ENCODE measurements around the gene PAX7. TPM values are rescaled to one million over a fixed set of nuclear protein-coding genes. Genes with fewer than 3 reads are reported as not detected.

Gene PAX7
- total and polyA plus RNA-seq, 2 of the 4 experiments (the other 2 are of a cell fraction) = not detected

DNA sequence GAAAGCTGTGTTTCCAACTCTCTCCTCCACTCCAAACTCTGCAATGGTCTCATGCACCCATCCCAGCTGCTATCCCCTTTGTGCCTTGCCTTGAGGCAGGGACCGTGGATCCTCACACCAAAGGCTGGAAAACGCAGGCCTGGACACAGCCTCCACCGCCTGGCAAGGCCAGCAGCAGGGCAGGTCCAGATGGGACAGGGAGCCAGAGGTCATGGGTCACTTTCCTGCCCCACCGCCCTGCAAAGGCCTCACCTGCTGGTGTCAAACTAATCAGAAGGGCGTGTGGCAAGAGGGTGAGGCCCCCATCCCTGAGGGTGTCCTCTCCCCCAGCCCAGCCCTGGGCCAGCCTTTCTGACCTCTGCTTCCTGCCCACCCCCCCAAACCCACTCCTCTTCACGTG, 106.3 kb downstream of the PAX7 start:
- BruUV-seq (replicated peaks) = no TSS peak

More for the DNA sequence above, 106.3 kb downstream of the PAX7 start:
- in situ Hi-C loops (cut with MboI; ENCODE audit: low sequenced_read_pairs) (no loop called here), intact Hi-C loops (cut with micrococcal nuclease) (no loop called here), dilution Hi-C loops (cut with HindIII; ENCODE audit: low sequenced_read_pairs, unreplicated experiment) (no loop called here)
- Histone ChIP-seq H3K4me3 (ENCODE audit: insufficient read depth, low read depth, low read length) (no peak overlapping the region), H3K9me1 (ENCODE audit: insufficient read depth, low read length) (no peaks in the 10 kb centered on the region), H3K27me3 (ENCODE audit: control insufficient read depth, insufficient read depth, low read length) (peaks cover 2% of the 10 kb centered on the region; the same call in 1 of the 2 replicates), H3K9ac (ENCODE audit: low read depth, low read length) (no peak overlapping the region), H2AK5ac (ENCODE audit: low read depth, low read length) (no peak overlapping the region), H4K91ac (ENCODE audit: insufficient read depth, low read depth, low read length) (no peak overlapping the region), H2BK15ac (ENCODE audit: low read depth, low read length) (no peak overlapping the region), H2BK20ac (ENCODE audit: low read depth, low read length) (no peak overlapping the region), H3K56ac (ENCODE audit: extremely low read depth, insufficient read depth, low read length) (no peak overlapping the region), H3K14ac (replicated peaks; ENCODE audit: low read depth, low read length) (no peak overlapping the region), H4K5ac (ENCODE audit: low read depth, low read length) (no peak overlapping the region), H3K27ac (ENCODE audit: insufficient read depth, low read length) (no peak overlapping the region), H3K23ac (ENCODE audit: low read depth, low read length) (no peak overlapping the region), H3K79me1 (ENCODE audit: low read depth in 1 of 2, low read length in 2 of 2) (no peaks in the 10 kb centered on the region), H3K18ac (ENCODE audit: low read depth, low read length) (no peak overlapping the region), H4K8ac (ENCODE audit: low read depth in 2 of 2, low read length in 2 of 2) (no peak overlapping the region), H2BK120ac (ENCODE audit: low read depth, low read length) (no peak overlapping the region), H2AFZ (replicated peaks; ENCODE audit: low read length, poor library complexity) (no peak overlapping the region), H2AK9ac (replicated peaks; ENCODE audit: low read depth, low read length, poor library complexity) (peak overlapping the region; percentile 62), H3K36me3 (ENCODE audit: control insufficient read depth, insufficient read depth, low read length) (no peaks in the 10 kb centered on the region), H2BK5ac (ENCODE audit: low read depth, low read length, poor library complexity, severe bottlenecking) (no peak overlapping the region), H3K4ac (ENCODE audit: low read depth, low read length) (no peak overlapping the region), H3K9me3 (ENCODE audit: control insufficient read depth, insufficient read depth, low read length) (no peaks in the 10 kb centered on the region), H3K4me2 (ENCODE audit: low read depth, low read length) (no peak overlapping the region), H3K4me1 (ENCODE audit: control insufficient read depth, insufficient read depth, low read length) (no peaks in the 10 kb centered on the region), H4K20me1 (ENCODE audit: insufficient read depth, low read length) (no peaks in the 10 kb centered on the region; the same call in 1 of the 2 replicates)
- 23% methylated on average over 3 of the region's 6 CpGs; no CpG with 5 or more reads in 1 of the 2 experiments for WGBS, 2 experiments (ENCODE audit: extremely low coverage in 2 of 2, insufficient read length in 1 of 2)
- DNase-seq (no peak), ATAC-seq (ENCODE audit: low read depth) (no peak)
- CTCF ChIA-PET = no interaction called here
- POLR2A ChIA-PET (ENCODE audit: unreplicated experiment) = no interaction called here
- TF ChIP-seq, protein P1, sequence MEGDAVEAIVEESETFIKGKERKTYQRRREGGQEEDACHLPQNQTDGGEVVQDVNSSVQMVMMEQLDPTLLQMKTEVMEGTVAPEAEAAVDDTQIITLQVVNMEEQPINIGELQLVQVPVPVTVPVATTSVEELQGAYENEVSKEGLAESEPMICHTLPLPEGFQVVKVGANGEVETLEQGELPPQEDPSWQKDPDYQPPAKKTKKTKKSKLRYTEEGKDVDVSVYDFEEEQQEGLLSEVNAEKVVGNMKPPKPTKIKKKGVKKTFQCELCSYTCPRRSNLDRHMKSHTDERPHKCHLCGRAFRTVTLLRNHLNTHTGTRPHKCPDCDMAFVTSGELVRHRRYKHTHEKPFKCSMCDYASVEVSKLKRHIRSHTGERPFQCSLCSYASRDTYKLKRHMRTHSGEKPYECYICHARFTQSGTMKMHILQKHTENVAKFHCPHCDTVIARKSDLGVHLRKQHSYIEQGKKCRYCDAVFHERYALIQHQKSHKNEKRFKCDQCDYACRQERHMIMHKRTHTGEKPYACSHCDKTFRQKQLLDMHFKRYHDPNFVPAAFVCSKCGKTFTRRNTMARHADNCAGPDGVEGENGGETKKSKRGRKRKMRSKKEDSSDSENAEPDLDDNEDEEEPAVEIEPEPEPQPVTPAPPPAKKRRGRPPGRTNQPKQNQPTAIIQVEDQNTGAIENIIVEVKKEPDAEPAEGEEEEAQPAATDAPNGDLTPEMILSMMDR (conservative IDR thresholded peaks at IDR 0.05; ENCODE audit: low read depth, low read length) = no peak
- TF ChIP-seq, protein P2, sequence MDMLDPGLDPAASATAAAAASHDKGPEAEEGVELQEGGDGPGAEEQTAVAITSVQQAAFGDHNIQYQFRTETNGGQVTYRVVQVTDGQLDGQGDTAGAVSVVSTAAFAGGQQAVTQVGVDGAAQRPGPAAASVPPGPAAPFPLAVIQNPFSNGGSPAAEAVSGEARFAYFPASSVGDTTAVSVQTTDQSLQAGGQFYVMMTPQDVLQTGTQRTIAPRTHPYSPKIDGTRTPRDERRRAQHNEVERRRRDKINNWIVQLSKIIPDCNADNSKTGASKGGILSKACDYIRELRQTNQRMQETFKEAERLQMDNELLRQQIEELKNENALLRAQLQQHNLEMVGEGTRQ (IDR thresholded peaks at IDR 0.05; ENCODE audit: low read depth, low read length) = no peak
- TF ChIP-seq RCOR1 (IDR thresholded peaks at IDR 0.05; ENCODE audit: insufficient replicate concordance, low read length) (no peak), MAZ (IDR thresholded peaks at IDR 0.05; ENCODE audit: borderline replicate concordance, low read depth, low read length) (no peak), MAFK (IDR thresholded peaks at IDR 0.05; ENCODE audit: low read depth, low read length) (no peak), POLR2A (IDR thresholded peaks at IDR 0.05; ENCODE audit: low read depth, low read length) (no peak), RFX5 (IDR thresholded peaks at IDR 0.05; ENCODE audit: low read depth, low read length) (no peak), BHLHE40 (IDR thresholded peaks at IDR 0.05; ENCODE audit: low read depth, low read length) (no peak), SMC3 (IDR thresholded peaks at IDR 0.05; ENCODE audit: low read depth, low read length) (no peak), MXI1 (IDR thresholded peaks at IDR 0.05; ENCODE audit: borderline replicate concordance, low read depth, low read length) (no peak), CHD1 (IDR thresholded peaks at IDR 0.05; ENCODE audit: low read depth, low read length) (no peak), RAD21 (IDR thresholded peaks at IDR 0.05; ENCODE audit: low read length) (no peak), NFE2L2 (IDR thresholded peaks at IDR 0.05; ENCODE audit: low read depth, low read length) (no peak), CEBPB (IDR thresholded peaks at IDR 0.05; ENCODE audit: low read depth, low read length) (no peak)
- TF ChIP-seq, protein P3, sequence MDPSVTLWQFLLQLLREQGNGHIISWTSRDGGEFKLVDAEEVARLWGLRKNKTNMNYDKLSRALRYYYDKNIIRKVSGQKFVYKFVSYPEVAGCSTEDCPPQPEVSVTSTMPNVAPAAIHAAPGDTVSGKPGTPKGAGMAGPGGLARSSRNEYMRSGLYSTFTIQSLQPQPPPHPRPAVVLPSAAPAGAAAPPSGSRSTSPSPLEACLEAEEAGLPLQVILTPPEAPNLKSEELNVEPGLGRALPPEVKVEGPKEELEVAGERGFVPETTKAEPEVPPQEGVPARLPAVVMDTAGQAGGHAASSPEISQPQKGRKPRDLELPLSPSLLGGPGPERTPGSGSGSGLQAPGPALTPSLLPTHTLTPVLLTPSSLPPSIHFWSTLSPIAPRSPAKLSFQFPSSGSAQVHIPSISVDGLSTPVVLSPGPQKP (IDR thresholded peaks at IDR 0.05; ENCODE audit: borderline replicate concordance, low read depth, low read length) = no peak

Measured in IMR-90 (cell line).